DND-41 (cell line): Measurements from ENCODE around the gene LBHD1.

Experiments
- CTCF ChIP-seq: IDR thresholded peaks from 2 replicates; pipeline ENCODE4 v1.5.1; 2012; ENCODE audit warnings: borderline replicate concordance, low read length, moderate library complexity, mild to moderate bottlenecking; ENCODE audit not compliant: poor library complexity, severe bottlenecking; ENCODE audit errors: extremely low read depth
- EZH2 ChIP-seq: IDR thresholded peaks from 3 replicates; pipeline ENCODE4 v1.6.1; 2012; ENCODE audit warnings: borderline replicate concordance, low read depth, mild to moderate bottlenecking, moderate library complexity, low read length, inconsistent platforms; ENCODE audit not compliant: severe bottlenecking

- no peak for TF ChIP-seq CTCF
- TF ChIP-seq EZH2, result no peak
Observed at GRCh38 chr11:62716816-62717215, 44.7 kb upstream of the LBHD1 start.
